Stimulated activated CD4-positive, alpha-beta T cell treated with anti-CD3 and anti-CD28 coated beads, Interleukin-1b, Interleukin-23, amount 100 ng/mL, for 1 hour (primary cell): ENCODE measurements around the gene CACNA1C.

ENCODE experiments used
- DNase-seq, 2 donors: peaks; one replicate each; pipeline ENCODE4 v3.0.0-alpha.2; 2020; ENCODE audit warnings: low read depth in 2 of 2

Gene CACNA1C

DNA sequence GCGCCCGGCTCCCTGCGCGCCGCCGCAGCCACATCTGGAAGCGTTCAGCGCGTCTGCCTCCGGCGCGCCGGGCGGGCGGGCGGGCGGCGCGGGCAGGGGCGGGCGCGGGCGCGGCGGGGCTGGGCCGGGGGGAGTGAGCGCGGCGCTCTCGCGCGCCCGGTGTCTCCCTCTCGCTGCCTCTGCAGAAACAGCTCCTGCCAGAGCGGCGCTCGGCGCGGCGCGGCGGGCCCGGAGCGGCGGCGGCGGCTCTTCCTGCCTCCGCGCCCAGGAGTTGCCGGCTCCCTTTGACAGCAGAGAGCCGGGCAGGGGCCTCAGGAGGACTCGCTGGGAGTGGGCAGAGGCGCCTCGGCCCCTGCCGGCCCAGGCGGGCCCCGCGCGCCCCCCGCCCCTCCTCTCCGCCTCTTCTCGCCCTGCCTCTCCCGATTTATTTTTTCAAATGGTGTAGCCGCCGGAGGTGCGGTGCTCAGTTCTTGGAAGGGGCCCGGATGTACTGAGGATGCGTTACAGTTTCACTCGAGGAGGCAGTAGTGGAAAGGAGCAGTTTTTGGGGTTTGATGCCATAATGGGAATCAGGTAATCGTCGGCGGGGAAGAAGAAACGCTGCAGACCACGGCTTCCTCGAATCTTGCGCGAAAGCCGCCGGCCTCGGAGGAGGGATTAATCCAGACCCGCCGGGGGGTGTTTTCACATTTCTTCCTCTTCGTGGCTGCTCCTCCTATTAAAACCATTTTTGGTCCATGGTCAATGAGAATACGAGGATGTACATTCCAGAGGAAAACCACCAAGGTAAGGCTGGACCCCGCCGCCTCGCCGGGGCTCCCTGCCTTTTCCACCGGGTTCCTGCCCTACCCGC is at the start of gene CACNA1C:
Gene CACNA1C, plus strand, starts transcription at position 162 of the 853 bp plus-strand sequence. Its CDS starts 576 bp downstream, at position 738.
- DNase-seq: no peak

GRCh38 chr12:2003676-2004112 is 49.1 kb upstream of the CACNA1C start:
- no peak for DNase-seq

GRCh38 chr12:2004113-2004929 is 48.5 kb upstream of the CACNA1C start, which contains the start of gene DCP1B:
DCP1B (minus strand) TSS chr12:2004457; CDS start chr12:2004431, 26 bp downstream.
- peak; percentile 75 to 77 for DNase-seq

DNA sequence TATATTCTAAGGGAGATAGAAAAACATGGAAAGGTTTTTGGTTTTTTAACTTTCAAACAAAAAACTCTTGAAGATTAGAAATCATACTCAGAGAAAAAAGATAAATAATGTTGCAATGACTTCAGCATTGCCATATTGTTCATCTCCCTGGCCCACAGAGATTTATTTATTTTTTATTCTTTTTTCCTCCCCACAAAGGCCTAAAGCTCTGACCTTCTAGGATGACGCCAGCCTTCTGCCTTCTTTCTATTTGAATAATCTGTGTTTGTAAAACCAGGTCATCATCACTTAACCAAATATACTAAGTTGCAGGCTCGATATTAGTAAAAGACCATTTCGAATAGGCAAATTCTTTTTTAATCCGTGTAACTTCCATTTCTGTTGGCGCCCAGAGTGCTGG is 44.1 kb upstream of the CACNA1C start:
- no peak for DNase-seq

DNA sequence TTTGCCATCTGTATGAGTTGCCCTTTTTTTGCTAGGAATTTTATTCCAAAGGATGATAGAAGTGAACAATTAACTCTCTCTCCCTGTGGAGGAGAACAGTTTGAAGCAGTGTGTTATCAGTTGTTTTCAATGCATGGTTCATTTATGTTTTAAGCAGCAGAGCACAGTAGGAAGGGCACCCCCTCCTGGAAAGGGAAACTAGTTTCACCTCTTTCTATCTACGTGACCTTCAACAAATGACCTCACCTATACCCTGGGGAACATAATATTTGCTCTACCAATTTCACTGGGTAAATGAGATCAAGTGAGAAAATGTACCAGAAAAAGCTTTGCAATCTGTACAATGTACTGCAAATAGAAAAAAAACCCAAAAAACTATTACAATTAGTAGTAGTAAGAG is 43.2 kb upstream of the CACNA1C start:
- no peak for DNase-seq

- no peak for DNase-seq
These were observed 40.9 kb upstream of the CACNA1C start for GRCh38 chr12:2011643-2012607.

GRCh38 chr12:2013086-2013485 is 39.7 kb upstream of the CACNA1C start:
- no peak for DNase-seq

DNA sequence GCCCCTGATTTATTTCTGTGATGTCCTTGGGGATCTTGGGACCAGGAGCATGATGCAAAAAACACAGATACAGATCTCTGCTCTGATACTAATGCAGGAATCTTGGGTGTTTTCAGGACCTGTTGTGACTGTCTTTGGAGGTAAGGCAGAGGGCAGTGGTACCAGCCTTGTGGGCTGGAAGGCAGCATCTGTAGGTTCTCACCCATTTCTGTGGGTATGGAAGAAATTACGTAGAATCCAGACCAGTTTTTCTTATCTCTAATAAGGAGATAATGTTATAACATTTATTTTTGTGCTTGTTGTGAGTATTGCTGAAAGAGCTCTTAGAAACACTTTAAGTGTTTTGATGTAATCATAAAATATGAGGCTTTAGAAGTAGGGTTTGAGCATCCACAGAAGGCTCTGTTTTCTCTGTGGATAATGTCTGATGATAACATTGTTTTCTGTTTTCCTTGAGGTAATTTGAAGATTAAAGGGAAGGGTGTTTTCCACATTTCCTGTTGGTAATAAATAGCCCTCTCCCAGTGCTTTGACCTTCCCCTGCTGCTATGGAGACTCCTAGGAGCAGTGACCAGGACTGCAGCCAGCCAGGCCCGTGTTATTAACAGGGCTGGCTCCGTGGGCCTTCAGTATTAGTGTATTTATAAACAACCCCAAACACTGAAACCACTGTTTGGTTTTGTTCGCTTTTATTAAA is 39.1 kb upstream of the CACNA1C start:
- DNase-seq: no peak

DNA sequence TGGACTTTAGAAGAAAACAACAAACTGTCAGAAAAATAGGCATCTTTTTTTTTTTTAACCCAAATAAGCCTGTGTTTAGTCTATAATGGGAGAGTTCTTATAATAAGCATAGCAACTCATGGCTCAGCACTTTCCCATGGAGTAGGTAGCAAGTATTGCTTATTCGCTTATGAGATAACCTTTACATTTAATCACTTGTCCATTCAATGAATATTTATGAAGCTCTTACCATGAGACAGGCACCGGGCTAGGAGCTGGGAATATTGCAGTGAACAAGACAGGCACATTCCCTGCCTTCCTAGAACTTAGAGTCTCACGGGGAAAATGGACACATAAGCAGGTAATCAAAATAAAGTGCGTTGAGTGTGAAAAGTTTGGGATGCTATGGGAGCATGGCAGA is 38.6 kb upstream of the CACNA1C start:
- DNase-seq: no peak

- DNase-seq: no peak
These were observed 35.8 kb upstream of the CACNA1C start for GRCh38 chr12:2016862-2017545.

GRCh38 chr12:2017546-2018337 is 35.0 kb upstream of the CACNA1C start:
- DNase-seq: no peak

DNA sequence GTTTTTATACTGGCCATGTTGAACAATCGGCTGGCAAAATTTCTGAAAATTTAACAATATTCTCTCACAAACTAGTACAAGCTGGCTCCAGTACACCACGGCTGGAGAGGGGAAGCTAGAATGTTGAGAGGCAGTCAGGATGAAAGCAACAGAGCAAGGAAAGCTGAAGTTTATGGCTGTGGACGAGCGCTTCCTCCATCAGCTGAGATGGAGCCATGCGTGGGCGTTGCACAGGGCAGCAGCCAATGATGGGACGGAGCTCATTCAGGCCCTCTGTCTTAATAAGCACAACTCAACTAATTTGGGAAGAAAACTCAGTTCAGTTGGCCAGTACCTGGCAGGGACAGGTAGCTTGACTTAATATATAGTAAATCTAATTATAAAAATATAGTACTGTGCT is 34.4 kb upstream of the CACNA1C start:
- DNase-seq: no peak

DNA sequence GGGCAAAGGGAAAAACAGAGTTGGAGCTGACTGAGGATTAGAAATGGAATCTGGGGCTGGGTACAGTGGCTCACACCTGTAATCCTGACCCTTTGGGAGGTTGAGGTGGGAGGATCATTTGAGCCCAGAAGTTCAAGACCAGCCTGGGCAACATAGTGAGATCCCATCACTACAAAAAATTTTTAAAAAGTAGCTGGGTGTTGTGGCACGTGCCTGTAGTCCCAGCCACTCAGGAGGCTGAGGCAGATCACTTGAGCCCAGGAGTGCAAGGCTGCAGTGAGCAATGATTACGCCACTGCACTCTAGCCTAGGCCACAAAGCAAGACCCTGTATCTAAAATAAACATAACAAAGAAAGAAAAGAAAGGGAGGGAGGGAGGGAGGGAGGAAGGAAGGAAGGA is 33.7 kb upstream of the CACNA1C start:
- no peak for DNase-seq

- DNase-seq: no peak
These were observed 32.3 kb upstream of the CACNA1C start for GRCh38 chr12:2020511-2020910.

GRCh38 chr12:2023365-2023764 is 29.4 kb upstream of the CACNA1C start:
- no peak for DNase-seq

DNA sequence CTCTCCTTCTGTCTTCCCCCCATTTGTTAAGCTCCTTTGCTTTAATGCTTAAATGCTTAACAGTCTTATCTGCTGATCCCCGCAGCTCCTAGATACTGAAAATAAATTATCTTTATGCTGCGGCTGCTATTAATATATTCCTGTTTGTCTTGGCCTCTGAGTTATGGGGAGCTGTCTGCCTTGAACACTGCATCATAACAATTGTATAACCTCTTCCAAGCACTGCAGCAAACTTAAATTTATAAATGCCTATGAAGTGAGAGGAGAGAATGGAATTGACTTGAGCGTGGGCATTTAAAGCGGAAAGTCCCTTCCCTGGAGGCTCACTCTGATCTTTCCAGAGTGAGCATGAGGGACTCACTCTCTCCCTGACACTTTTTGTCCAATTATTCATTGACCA is 25.4 kb upstream of the CACNA1C start:
- no peak for DNase-seq

DNA sequence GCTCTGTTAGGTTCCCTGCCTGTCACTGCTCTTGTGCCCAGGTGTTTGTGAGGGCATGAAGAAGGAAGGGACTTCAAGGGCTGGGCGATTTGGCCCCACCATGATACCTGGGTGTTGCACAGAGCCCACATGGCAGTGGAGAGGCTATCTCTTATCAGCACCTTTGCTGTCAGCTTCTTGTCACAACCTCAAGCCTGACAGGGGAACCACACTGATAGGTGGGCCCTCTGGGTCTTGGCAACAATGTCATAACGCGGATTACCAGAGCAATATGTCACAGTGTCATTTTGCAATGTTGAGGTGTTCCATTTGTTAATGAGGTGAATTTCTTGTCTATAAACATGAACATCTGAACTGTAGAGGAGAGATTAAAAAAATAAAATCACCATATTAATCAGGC is 22.9 kb upstream of the CACNA1C start:
- DNase-seq: no peak

- DNase-seq: no peak
These were observed 20.3 kb upstream of the CACNA1C start for GRCh38 chr12:2032506-2032905.

DNA sequence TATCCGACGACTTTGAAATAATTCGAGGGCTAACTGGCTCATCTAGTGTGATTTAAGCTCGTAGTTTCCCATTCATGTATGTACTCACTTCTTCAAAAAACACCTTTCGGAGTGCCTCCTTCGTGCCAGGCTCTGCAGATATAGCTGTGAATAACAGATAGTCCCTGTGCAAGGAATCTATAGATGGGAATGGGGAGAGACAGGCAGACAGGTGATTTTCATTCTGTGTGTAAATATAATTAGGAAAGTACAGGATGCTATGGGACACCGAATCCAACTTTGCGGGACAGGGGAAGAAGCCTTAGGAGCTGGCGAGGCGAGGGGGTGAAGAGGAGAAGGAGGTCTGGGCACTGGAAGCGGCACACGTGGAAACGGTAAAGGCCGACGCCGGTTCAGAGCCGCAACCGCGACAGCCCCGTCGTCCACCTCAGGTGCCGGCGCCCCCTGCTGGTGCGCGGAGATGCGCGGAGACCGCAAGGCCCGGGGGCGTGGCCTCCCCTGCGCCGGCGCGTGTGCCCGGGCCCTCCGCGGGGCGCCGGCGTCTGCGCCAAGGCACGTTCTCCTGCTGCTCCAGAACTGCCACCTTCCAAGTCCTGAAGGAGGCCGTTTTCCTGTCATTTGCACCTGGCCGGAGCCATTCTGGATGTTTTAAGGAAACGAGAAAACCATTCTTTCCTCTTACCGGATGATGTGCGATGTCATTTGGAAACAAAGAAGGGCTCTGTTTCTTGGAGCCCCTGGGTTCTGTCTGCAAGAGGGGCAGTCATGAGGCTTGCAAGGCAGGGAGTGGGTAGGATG is 18.0 kb upstream of the CACNA1C start:
- DNase-seq: peak; percentile 61 to 83
